SU-DHL-6 (cell line): Measurements from ENCODE around the gene HOXA6.

Source experiments
- H2AFZ ChIP-seq: fragments of 200-600 bp; sonication (generic); 2 replicates; pipeline ENCODE4 v1.6.1; 2014; ENCODE audit warnings: low read depth, mild to moderate bottlenecking, moderate library complexity, mixed read lengths, antibody characterized with exemption, low read length; ENCODE audit not compliant: severe bottlenecking
- H3F3A ChIP-seq: fragments of 200-600 bp; shearing (Covaris generic); 2 replicates; pipeline ENCODE4 v1.6.0; 2016; ENCODE audit warnings: antibody characterized with exemption, mild to moderate bottlenecking; ENCODE audit not compliant: insufficient read depth
- H3K27ac ChIP-seq: fragments of 200-600 bp; sonication (generic); 2 replicates; pipeline ENCODE4 v1.5.1; 2016; ENCODE audit warnings: low read depth, mild to moderate bottlenecking, low read length, moderate library complexity, mixed read lengths
- H3K27me3 ChIP-seq: fragments of 200-600 bp; sonication (generic), shearing (Covaris generic); 2 replicates; pipeline ENCODE4 v1.6.0; 2014; ENCODE audit warnings: mild to moderate bottlenecking, low read length
- H3K36me3 ChIP-seq: fragments of 200-600 bp; sonication (generic); 2 replicates; pipeline ENCODE4 v1.6.1; 2014; ENCODE audit warnings: mild to moderate bottlenecking, low read length, mixed read lengths
- H3K4me2 ChIP-seq: fragments of 300-600, 200-600 bp; shearing (Covaris generic), sonication (generic); 2 replicates; pipeline ENCODE4 v1.6.0; 2014; ENCODE audit warnings: low read length, low read depth, mild to moderate bottlenecking; ENCODE audit not compliant: poor library complexity, severe bottlenecking
- H3K4me3 ChIP-seq: fragments of 200-600 bp; sonication (generic); 2 replicates; pipeline ENCODE4 v1.5.1; 2014; ENCODE audit warnings: antibody characterized with exemption, low read length, mild to moderate bottlenecking, mixed read lengths; ENCODE audit not compliant: insufficient read depth, poor library complexity, severe bottlenecking
- H3K79me2 ChIP-seq: fragments of 200-600 bp; sonication (generic); 2 replicates; pipeline ENCODE4 v1.6.1; 2014; ENCODE audit warnings: mild to moderate bottlenecking, low read length, moderate library complexity; ENCODE audit not compliant: insufficient read depth
- H3K9ac ChIP-seq: fragments of 200-600 bp; sonication (generic); 2 replicates; pipeline ENCODE4 v1.7.0; 2014; ENCODE audit warnings: mild to moderate bottlenecking, low read length
- H3K9me2 ChIP-seq: fragments of 200-600 bp; sonication (generic); replicated peaks from 2 replicates; pipeline ENCODE4 v1.6.1; 2014; ENCODE audit warnings: low read length; ENCODE audit not compliant: insufficient read depth
- H3K9me3 ChIP-seq: fragments of 200-600 bp; sonication (generic); 2 replicates; pipeline ENCODE4 v1.6.1; 2014; ENCODE audit warnings: low read length, mixed read lengths; ENCODE audit not compliant: insufficient read depth
- H4K20me1 ChIP-seq: fragments of 200-600 bp; sonication (generic); 2 replicates; pipeline ENCODE4 v1.6.1; 2014; ENCODE audit warnings: low read depth, mild to moderate bottlenecking, antibody characterized with exemption, low read length, moderate library complexity, mixed read lengths
- CTCF ChIP-seq: fragments of 200-600 bp; sonication (generic); IDR thresholded peaks from one replicate; pipeline ENCODE4 v1.5.1; 2017; ENCODE audit warnings: antibody characterized with exemption, mild to moderate bottlenecking, low read length, moderate library complexity; ENCODE audit not compliant: insufficient read depth, poor library complexity, severe bottlenecking
- EZH2phosphoT487 ChIP-seq: fragments of 200-600 bp; sonication (generic), shearing (Covaris generic); conservative IDR thresholded peaks from 2 replicates; pipeline ENCODE4 v1.6.1; 2018; ENCODE audit warnings: mild to moderate bottlenecking, antibody characterized with exemption, low read length, moderate library complexity, mixed read lengths

Gene HOXA6

GRCh38 chr7:27169658-27170425, 22.3 kb upstream of the HOXA6 start:
- Histone ChIP-seq H2AFZ (no peak overlapping the region), H3K36me3 (no peaks in the 10 kb centered on the region), H3K27ac (no peak overlapping the region), H3K4me2 (no peak overlapping the region), H3K9me2 (no peaks in the 10 kb centered on the region), H4K20me1 (no peaks in the 10 kb centered on the region), H3K9ac (no peak overlapping the region), H3K9me3 (no peaks in the 10 kb centered on the region), H3F3A (no peaks in the 10 kb centered on the region), H3K79me2 (no peaks in the 10 kb centered on the region), H3K4me3 (no peak overlapping the region), H3K27me3 (no peaks in the 10 kb centered on the region)
- TF ChIP-seq CTCF = no peak
- TF ChIP-seq EZH2phosphoT487 = no peak

- no peak overlapping the region for H3K27ac ChIP-seq
- no peaks in the 10 kb centered on the region for H3K9me2 ChIP-seq
- H3K79me2 ChIP-seq = no peaks in the 10 kb centered on the region
- H2AFZ ChIP-seq = no peak overlapping the region
- no peak for TF ChIP-seq CTCF
- no peak for TF ChIP-seq EZH2phosphoT487
- no peaks in the 10 kb centered on the region for H4K20me1 ChIP-seq
- no peak overlapping the region for H3K4me3 ChIP-seq
- no peak overlapping the region for H3K4me2 ChIP-seq
- no peaks in the 10 kb centered on the region for H3K36me3 ChIP-seq
- no peaks in the 10 kb centered on the region for H3K27me3 ChIP-seq
- H3F3A ChIP-seq = no peaks in the 10 kb centered on the region
- no peak overlapping the region for H3K9ac ChIP-seq
- H3K9me3 ChIP-seq = no peaks in the 10 kb centered on the region
Measured at GRCh38 chr7:27168265-27168947, 20.8 kb upstream of the HOXA6 start.

GRCh38 chr7:27167916-27168264, 20.3 kb upstream of the HOXA6 start:
- H3K79me2 ChIP-seq = no peaks in the 10 kb centered on the region
- H2AFZ ChIP-seq = no peak overlapping the region
- H3K4me3 ChIP-seq = no peak overlapping the region
- H4K20me1 ChIP-seq = no peaks in the 10 kb centered on the region
- no peaks in the 10 kb centered on the region for H3K9me2 ChIP-seq
- H3K27ac ChIP-seq = no peak overlapping the region
- no peak overlapping the region for H3K9ac ChIP-seq
- peaks cover 2% of the 10 kb centered on the region; the same call in 1 of the 2 replicates for H3F3A ChIP-seq
- no peaks in the 10 kb centered on the region for H3K9me3 ChIP-seq
- H3K36me3 ChIP-seq = no peaks in the 10 kb centered on the region
- no peak overlapping the region for H3K4me2 ChIP-seq
- no peak for TF ChIP-seq CTCF
- no peak for TF ChIP-seq EZH2phosphoT487
- no peaks in the 10 kb centered on the region for H3K27me3 ChIP-seq
